A673 (cell line): ENCODE results near the gene IL37. TPM values are rescaled to one million over a fixed set of nuclear protein-coding genes. Genes with fewer than 3 reads are reported as not detected.

Experiments
- BruUV-seq: library from RNA; stranded (reverse); fragments of 400-500 nt; replicated peaks from 2 replicates; lab custom pipeline; 2021; lab: Mats Ljungman, UMichigan
- CTCF ChIA-PET: fragments of 300-600 bp; sonication (Branson Sonifier 250); formaldehyde crosslinking; loops from one replicate; lab custom pipeline; 2022; ENCODE audit warnings: antibody characterized with exemption; lab: Charles Lee
- POLR2A ChIA-PET: fragments of 300-600 bp; sonication (Branson Sonifier 250); formaldehyde crosslinking; loops from one replicate; lab custom pipeline; 2022; ENCODE audit warnings: antibody characterized with exemption; ENCODE audit not compliant: low non-redundant PET; lab: Charles Lee
- DNase-seq: peaks from one replicate; pipeline ENCODE4 v3.0.0-alpha.2; 2015; ENCODE audit warnings: low spot score
- H3K27ac ChIP-seq: fragments of 200-600 bp; sonication (generic); 2 replicates; pipeline ENCODE4 v1.5.1; 2016; ENCODE audit warnings: mixed run types, low read depth, mild to moderate bottlenecking, mixed read lengths, antibody characterized with exemption, low read length; ENCODE audit not compliant: poor library complexity, severe bottlenecking
- H3K27me3 ChIP-seq: fragments of 200-600 bp; sonication (generic); replicated peaks from 2 replicates; pipeline ENCODE4 v1.6.1; 2017; ENCODE audit warnings: mixed run types, low read depth, mild to moderate bottlenecking, mixed read lengths, antibody characterized with exemption, low read length; ENCODE audit not compliant: insufficient read depth, poor library complexity
- H3K36me3 ChIP-seq: fragments of 200-600 bp; sonication (generic); 2 replicates; pipeline ENCODE4 v1.6.1; 2016; ENCODE audit warnings: mixed run types, mild to moderate bottlenecking, mixed read lengths, antibody characterized with exemption, low read length; ENCODE audit not compliant: insufficient read depth, poor library complexity, severe bottlenecking
- H3K4me1 ChIP-seq: fragments of 200-600 bp; sonication (generic); 2 replicates; pipeline ENCODE4 v1.6.1; 2017; ENCODE audit warnings: mixed run types, mild to moderate bottlenecking, mixed read lengths, antibody characterized with exemption, low read length; ENCODE audit not compliant: insufficient read depth, poor library complexity, severe bottlenecking
- H3K4me3 ChIP-seq: fragments of 200-600 bp; sonication (generic); 2 replicates; pipeline ENCODE4 v1.5.1; 2016; ENCODE audit warnings: low read depth, mixed run types, mild to moderate bottlenecking, mixed read lengths, low read length; ENCODE audit not compliant: poor library complexity, severe bottlenecking
- H3K9me3 ChIP-seq: fragments of 200-600 bp; sonication (generic); 2 replicates; pipeline ENCODE4 v1.6.1; 2016; ENCODE audit warnings: mixed run types, low read depth, mild to moderate bottlenecking, mixed read lengths, antibody characterized with exemption, low read length; ENCODE audit not compliant: poor library complexity, severe bottlenecking
- EZH2 ChIP-seq: fragments of 200-600 bp; sonication (generic); IDR thresholded peaks from 2 replicates; pipeline ENCODE4 v1.6.1; 2017; ENCODE audit warnings: borderline replicate concordance, low read depth, mild to moderate bottlenecking, mixed read lengths, antibody characterized with exemption, low read length; ENCODE audit not compliant: poor library complexity, severe bottlenecking
- intact Hi-C: fragments of 100-400 bp; cut with micrococcal nuclease; formaldehyde crosslinking; loops from one replicate; pipeline ENCODE4 v1.10.0; 2022; ENCODE audit not compliant: unreplicated experiment
- total RNA-seq: library from RNA; stranded (reverse); gene quantifications from 2 replicates; pipeline ENCODE4 v1.2.3, GENCODE V29; 2021
- TF ChIP-seq, protein P1 (sequence below): fragments of 300-800, 200-600 bp; sonication (generic); conservative IDR thresholded peaks from 2 replicates; pipeline ENCODE4 v1.5.1; 2017; ENCODE audit warnings: low read depth, mild to moderate bottlenecking, antibody characterized with exemption, low read length, moderate library complexity, mixed read lengths

The IL37 gene
- total RNA-seq, 1 experiment from 2014 or later = not detected

GRCh38 chr2:112924821-112925220 lies 13.9 kb downstream of the IL37 start:
- no peaks in the 10 kb centered on the region for H3K27me3 ChIP-seq
- DNase-seq = no peak
- H3K27ac ChIP-seq = no peak overlapping the region
- ChIA-PET POLR2A (no interaction called here), CTCF (no interaction called here)
- H3K9me3 ChIP-seq = no peaks in the 10 kb centered on the region
- no TSS peak for BruUV-seq
- intact Hi-C loops = no loop called here
- no peak overlapping the region for H3K4me3 ChIP-seq
- H3K4me1 ChIP-seq = no peaks in the 10 kb centered on the region
- no peaks in the 10 kb centered on the region for H3K36me3 ChIP-seq
- TF ChIP-seq EZH2 = no peak
- TF ChIP-seq, protein P1, sequence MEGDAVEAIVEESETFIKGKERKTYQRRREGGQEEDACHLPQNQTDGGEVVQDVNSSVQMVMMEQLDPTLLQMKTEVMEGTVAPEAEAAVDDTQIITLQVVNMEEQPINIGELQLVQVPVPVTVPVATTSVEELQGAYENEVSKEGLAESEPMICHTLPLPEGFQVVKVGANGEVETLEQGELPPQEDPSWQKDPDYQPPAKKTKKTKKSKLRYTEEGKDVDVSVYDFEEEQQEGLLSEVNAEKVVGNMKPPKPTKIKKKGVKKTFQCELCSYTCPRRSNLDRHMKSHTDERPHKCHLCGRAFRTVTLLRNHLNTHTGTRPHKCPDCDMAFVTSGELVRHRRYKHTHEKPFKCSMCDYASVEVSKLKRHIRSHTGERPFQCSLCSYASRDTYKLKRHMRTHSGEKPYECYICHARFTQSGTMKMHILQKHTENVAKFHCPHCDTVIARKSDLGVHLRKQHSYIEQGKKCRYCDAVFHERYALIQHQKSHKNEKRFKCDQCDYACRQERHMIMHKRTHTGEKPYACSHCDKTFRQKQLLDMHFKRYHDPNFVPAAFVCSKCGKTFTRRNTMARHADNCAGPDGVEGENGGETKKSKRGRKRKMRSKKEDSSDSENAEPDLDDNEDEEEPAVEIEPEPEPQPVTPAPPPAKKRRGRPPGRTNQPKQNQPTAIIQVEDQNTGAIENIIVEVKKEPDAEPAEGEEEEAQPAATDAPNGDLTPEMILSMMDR = no peak

DNA sequence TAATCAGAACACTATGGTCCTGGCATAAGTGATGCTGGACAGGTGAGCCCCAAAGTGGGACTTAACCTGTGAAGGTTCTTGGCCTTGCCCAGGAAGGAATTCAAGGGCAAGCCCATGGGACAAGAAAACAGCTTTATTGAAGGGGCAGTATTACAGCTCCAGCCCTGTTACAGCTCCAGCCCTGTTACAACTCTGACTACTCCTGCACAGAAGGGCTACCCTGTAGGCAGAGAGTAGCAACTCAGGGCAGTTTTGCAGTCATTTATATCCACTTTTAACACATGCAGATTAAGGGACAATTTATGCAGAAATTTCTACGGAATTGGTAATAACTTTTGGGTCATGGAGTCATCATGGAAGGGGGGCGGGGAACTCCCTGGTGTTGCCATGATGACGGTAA lies 15.7 kb downstream of the IL37 start:
- DNase-seq = no peak
- no peaks in the 10 kb centered on the region for H3K4me1 ChIP-seq
- CTCF ChIA-PET = no interaction called here
- no TSS peak for BruUV-seq
- POLR2A ChIA-PET = no interaction called here
- no peaks in the 10 kb centered on the region for H3K9me3 ChIP-seq
- TF ChIP-seq, protein P1 = no peak
- no peak for TF ChIP-seq EZH2
- H3K4me3 ChIP-seq = no peak overlapping the region
- H3K36me3 ChIP-seq = no peaks in the 10 kb centered on the region
- intact Hi-C loops = no loop called here
- H3K27ac ChIP-seq = no peak overlapping the region
- H3K27me3 ChIP-seq = no peaks in the 10 kb centered on the region

DNA sequence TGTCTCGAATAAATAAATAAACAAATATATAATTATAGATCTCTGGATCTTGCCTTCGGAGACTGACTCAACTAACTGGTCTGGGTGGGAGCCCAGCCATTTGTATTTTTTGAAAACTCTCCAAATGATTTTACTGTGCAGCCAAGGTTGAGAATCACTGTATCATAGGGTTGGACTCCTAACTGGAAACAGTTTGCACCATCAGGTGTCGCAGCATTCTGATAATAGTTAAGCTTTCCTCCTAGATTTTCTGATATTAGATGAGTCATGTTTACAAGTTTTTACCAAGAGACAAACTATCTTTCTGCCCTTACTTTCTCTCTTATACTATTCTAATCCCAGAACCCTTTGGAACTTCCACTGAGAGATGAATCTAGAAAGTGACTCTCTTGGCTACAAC lies 16.8 kb downstream of the IL37 start:
- no peak for TF ChIP-seq EZH2
- TF ChIP-seq, protein P1 = no peak
- no peaks in the 10 kb centered on the region for H3K36me3 ChIP-seq
- H3K27ac ChIP-seq = no peak overlapping the region
- intact Hi-C loops = no loop called here
- no peaks in the 10 kb centered on the region for H3K9me3 ChIP-seq
- BruUV-seq = no TSS peak
- ChIA-PET POLR2A (no interaction called here), CTCF (no interaction called here)
- no peaks in the 10 kb centered on the region for H3K4me1 ChIP-seq
- H3K4me3 ChIP-seq = no peak overlapping the region
- no peak for DNase-seq
- no peaks in the 10 kb centered on the region for H3K27me3 ChIP-seq
